ENCODE measurements around the gene PIGK.
"Not testable (repeated sequence)": the region's sequence is repeated elsewhere in the genome, so short reads cannot be mapped to it uniquely, and the experiment has no call there.

Gene PIGK

DNA sequence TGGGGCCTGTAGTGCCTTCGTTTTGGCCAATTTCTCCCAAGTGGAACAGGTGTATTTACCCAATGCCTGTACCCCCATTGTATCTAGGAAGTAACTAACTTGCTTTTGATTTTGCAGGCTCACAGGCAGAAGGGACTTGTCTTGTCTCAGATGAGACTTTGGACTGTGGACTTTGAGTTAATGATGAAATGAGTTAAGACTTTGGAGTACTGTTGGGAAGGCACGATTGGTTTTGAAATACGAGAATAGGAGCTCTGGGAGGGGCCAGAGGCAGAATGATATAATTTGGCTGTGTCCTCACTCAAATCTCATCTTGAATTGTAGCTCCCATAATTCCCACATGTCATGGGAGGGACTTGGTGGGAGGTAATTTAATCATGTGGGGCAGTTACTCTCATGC is 59.5 kb downstream of the PIGK start:
- H2BK5ac ChIP-seq (ENCODE audit: low read depth, low read length, poor library complexity, severe bottlenecking); H4K91ac ChIP-seq (ENCODE audit: low read length); H4K8ac ChIP-seq (ENCODE audit: low read length); H2BK12ac ChIP-seq (ENCODE audit: low read length in 2 of 2); H2AK5ac ChIP-seq (ENCODE audit: low read length, severe bottlenecking); H3K18ac ChIP-seq (ENCODE audit: low read depth in 1 of 2, low read length in 2 of 2); H3K23ac ChIP-seq (ENCODE audit: low read length in 2 of 2); H3K79me1 ChIP-seq (replicated peaks; ENCODE audit: low read length, poor library complexity, severe bottlenecking); H3K4ac ChIP-seq (ENCODE audit: low read depth in 1 of 2, low read length in 2 of 2); H3K4me2 ChIP-seq (ENCODE audit: low read length, poor library complexity, severe bottlenecking); H3K27ac ChIP-seq (ENCODE audit: low read length, poor library complexity, severe bottlenecking); H3K4me1 ChIP-seq (ENCODE audit: control insufficient read depth, insufficient read depth, low read depth, low read length); H3K4me3 ChIP-seq (ENCODE audit: insufficient read depth in 1 of 2, low read depth in 1 of 2, low read length in 2 of 2); DNase-seq; H3K14ac ChIP-seq (ENCODE audit: low read length in 2 of 2); H3K9ac ChIP-seq (ENCODE audit: low read length); H2AFZ ChIP-seq (ENCODE audit: low read depth, low read length); H2BK120ac ChIP-seq (ENCODE audit: low read depth, low read length); H2BK15ac ChIP-seq (ENCODE audit: low read depth, poor library complexity, severe bottlenecking); H3K27me3 ChIP-seq (ENCODE audit: control insufficient read depth in 1 of 2, insufficient read depth in 1 of 2, low read length in 2 of 2): not testable (repeated sequence)
- WGBS = 88% methylated on average over 3 of the region's 3 CpGs
- H3K36me3 ChIP-seq (ENCODE audit: control insufficient read depth in 1 of 2, insufficient read depth in 2 of 2, low read depth in 1 of 2, low read length in 2 of 2) = peaks cover 10 to 44% of the 10 kb centered on the region in 2 experiments
- H3K9me3 ChIP-seq (ENCODE audit: control insufficient read depth, low read length) = peaks cover 11% of the 10 kb centered on the region

- Histone ChIP-seq H3K79me1 (replicated peaks; ENCODE audit: low read length, poor library complexity, severe bottlenecking) (peaks cover 2% of the 10 kb centered on the region), H3K14ac (ENCODE audit: low read length in 2 of 2) (no peak overlapping the region), H3K4me2 (ENCODE audit: low read length, poor library complexity, severe bottlenecking) (no peak overlapping the region), H3K27ac (ENCODE audit: low read length, poor library complexity, severe bottlenecking) (no peak overlapping the region), H3K9me3 (ENCODE audit: control insufficient read depth, low read length) (peaks cover 16% of the 10 kb centered on the region), H4K91ac (ENCODE audit: low read length) (no peak overlapping the region), H3K27me3 (ENCODE audit: control insufficient read depth in 1 of 2, insufficient read depth in 1 of 2, low read length in 2 of 2) (no peaks in the 10 kb centered on the region), H2BK5ac (ENCODE audit: low read depth, low read length, poor library complexity, severe bottlenecking) (no peak overlapping the region), H3K4ac (ENCODE audit: low read depth in 1 of 2, low read length in 2 of 2) (no peak overlapping the region), H3K23ac (ENCODE audit: low read length in 2 of 2) (no peak overlapping the region), H2AK5ac (ENCODE audit: low read length, severe bottlenecking) (no peak overlapping the region), H4K8ac (ENCODE audit: low read length) (no peak overlapping the region), H3K4me1 (ENCODE audit: control insufficient read depth, insufficient read depth, low read depth, low read length) (no peaks in the 10 kb centered on the region), H3K9ac (ENCODE audit: low read length) (no peak overlapping the region), H3K18ac (ENCODE audit: low read depth in 1 of 2, low read length in 2 of 2) (no peak overlapping the region), H2AFZ (ENCODE audit: low read depth, low read length) (no peak overlapping the region), H2BK12ac (ENCODE audit: low read length in 2 of 2) (no peak overlapping the region), H3K36me3 (ENCODE audit: control insufficient read depth in 1 of 2, insufficient read depth in 2 of 2, low read depth in 1 of 2, low read length in 2 of 2) (peaks cover 10 to 28% of the 10 kb centered on the region in 2 experiments), H2BK120ac (ENCODE audit: low read depth, low read length) (no peak overlapping the region), H3K4me3 (ENCODE audit: insufficient read depth in 1 of 2, low read depth in 1 of 2, low read length in 2 of 2) (no peak overlapping the region), H2BK15ac (ENCODE audit: low read depth, poor library complexity, severe bottlenecking) (no peak overlapping the region)
- no peak for DNase-seq
Measured at GRCh38 chr1:77156214-77156613, 63.0 kb downstream of the PIGK start.

- Histone ChIP-seq H3K27ac (ENCODE audit: low read length, poor library complexity, severe bottlenecking) (no peak overlapping the region), H2BK120ac (ENCODE audit: low read depth, low read length) (no peak overlapping the region), H2AFZ (ENCODE audit: low read depth, low read length) (no peak overlapping the region), H3K4ac (ENCODE audit: low read depth in 1 of 2, low read length in 2 of 2) (no peak overlapping the region), H2BK15ac (ENCODE audit: low read depth, poor library complexity, severe bottlenecking) (no peak overlapping the region), H3K36me3 (ENCODE audit: control insufficient read depth in 1 of 2, insufficient read depth in 2 of 2, low read depth in 1 of 2, low read length in 2 of 2) (no peaks in the 10 kb centered on the region), H3K23ac (ENCODE audit: low read length in 2 of 2) (no peak overlapping the region), H3K4me3 (ENCODE audit: insufficient read depth in 1 of 2, low read depth in 1 of 2, low read length in 2 of 2) (no peak overlapping the region), H3K27me3 (ENCODE audit: control insufficient read depth in 1 of 2, insufficient read depth in 1 of 2, low read length in 2 of 2) (no peaks in the 10 kb centered on the region), H3K4me1 (ENCODE audit: control insufficient read depth, insufficient read depth, low read depth, low read length) (no peaks in the 10 kb centered on the region), H3K18ac (ENCODE audit: low read depth in 1 of 2, low read length in 2 of 2) (no peak overlapping the region), H4K8ac (ENCODE audit: low read length) (no peak overlapping the region), H4K91ac (ENCODE audit: low read length) (no peak overlapping the region), H3K79me1 (replicated peaks; ENCODE audit: low read length, poor library complexity, severe bottlenecking) (peaks cover 2% of the 10 kb centered on the region), H2BK5ac (ENCODE audit: low read depth, low read length, poor library complexity, severe bottlenecking) (no peak overlapping the region), H2BK12ac (ENCODE audit: low read length in 2 of 2) (no peak overlapping the region), H3K9me3 (ENCODE audit: control insufficient read depth, low read length) (no peaks in the 10 kb centered on the region), H3K9ac (ENCODE audit: low read length) (no peak overlapping the region), H2AK5ac (ENCODE audit: low read length, severe bottlenecking) (no peak overlapping the region), H3K14ac (ENCODE audit: low read length in 2 of 2) (no peak overlapping the region), H3K4me2 (ENCODE audit: low read length, poor library complexity, severe bottlenecking) (no peak overlapping the region)
- WGBS = 93% methylated on average over 5 of the region's 5 CpGs
- DNase-seq = no peak
Measured at GRCh38 chr1:77146270-77146669, 73.0 kb downstream of the PIGK start.

DNA sequence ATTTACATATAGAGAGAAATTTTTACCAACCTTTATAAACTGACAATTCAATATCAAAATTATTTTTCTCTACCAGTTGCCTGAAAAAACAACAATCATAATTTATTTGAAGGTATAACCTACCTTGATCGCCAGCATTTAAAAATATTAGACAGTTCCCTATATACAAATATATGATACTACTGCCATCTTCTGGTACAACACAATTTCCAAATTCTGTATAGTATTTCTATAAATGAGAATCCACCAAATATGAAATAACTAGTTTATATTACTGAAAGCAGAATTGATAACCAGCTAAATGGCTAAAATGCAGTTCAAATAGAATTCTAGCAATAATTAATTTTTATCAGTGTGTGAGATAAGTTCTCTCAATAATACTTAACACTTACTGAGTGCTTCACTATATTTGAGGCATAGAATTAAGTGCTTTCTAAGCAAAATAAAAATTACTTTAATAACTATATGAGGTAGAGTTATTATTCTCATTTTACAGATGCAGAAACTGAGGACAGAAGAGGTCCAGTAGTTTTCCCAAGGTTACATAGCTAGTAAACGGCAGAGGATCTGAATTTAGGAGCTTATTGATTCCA is 75.6 kb downstream of the PIGK start:
- no peak overlapping the region for H2BK5ac ChIP-seq (ENCODE audit: low read depth, low read length, poor library complexity, severe bottlenecking)
- H3K9me3 ChIP-seq (ENCODE audit: control insufficient read depth, low read length) = no peaks in the 10 kb centered on the region
- H4K91ac ChIP-seq (ENCODE audit: low read length) = no peak overlapping the region
- no peak overlapping the region for H3K4ac ChIP-seq (ENCODE audit: low read depth in 1 of 2, low read length in 2 of 2)
- WGBS = 50% methylated on average over 1 of the region's 2 CpGs
- H2BK120ac ChIP-seq (ENCODE audit: low read depth, low read length) = no peak overlapping the region
- peaks cover 2% of the 10 kb centered on the region for H3K79me1 ChIP-seq (replicated peaks; ENCODE audit: low read length, poor library complexity, severe bottlenecking)
- H3K27me3 ChIP-seq (ENCODE audit: control insufficient read depth in 1 of 2, insufficient read depth in 1 of 2, low read length in 2 of 2) = no peaks in the 10 kb centered on the region
- no peak overlapping the region for H3K23ac ChIP-seq (ENCODE audit: low read length in 2 of 2)
- no peak overlapping the region for H2AK5ac ChIP-seq (ENCODE audit: low read length, severe bottlenecking)
- H3K36me3 ChIP-seq (ENCODE audit: control insufficient read depth in 1 of 2, insufficient read depth in 2 of 2, low read depth in 1 of 2, low read length in 2 of 2) = no peaks in the 10 kb centered on the region
- no peak overlapping the region for H3K4me2 ChIP-seq (ENCODE audit: low read length, poor library complexity, severe bottlenecking)
- H3K9ac ChIP-seq (ENCODE audit: low read length) = no peak overlapping the region
- no peaks in the 10 kb centered on the region for H3K4me1 ChIP-seq (ENCODE audit: control insufficient read depth, insufficient read depth, low read depth, low read length)
- H2BK12ac ChIP-seq (ENCODE audit: low read length in 2 of 2) = no peak overlapping the region
- no peak overlapping the region for H2BK15ac ChIP-seq (ENCODE audit: low read depth, poor library complexity, severe bottlenecking)
- no peak overlapping the region for H3K18ac ChIP-seq (ENCODE audit: low read depth in 1 of 2, low read length in 2 of 2)
- H2AFZ ChIP-seq (ENCODE audit: low read depth, low read length) = no peak overlapping the region
- peak; percentile 18 for DNase-seq
- H4K8ac ChIP-seq (ENCODE audit: low read length) = no peak overlapping the region
- no peak overlapping the region for H3K4me3 ChIP-seq (ENCODE audit: insufficient read depth in 1 of 2, low read depth in 1 of 2, low read length in 2 of 2)
- H3K14ac ChIP-seq (ENCODE audit: low read length in 2 of 2) = no peak overlapping the region
- H3K27ac ChIP-seq (ENCODE audit: low read length, poor library complexity, severe bottlenecking) = no peak overlapping the region
